HEK293T (cell line): ENCODE measurements around the gene SDHAF3.
"Not testable (repeated sequence)": the region's sequence is repeated elsewhere in the genome, so short reads cannot be mapped to it uniquely, and the experiment has no call there.

Experiments used
- CTCF ChIA-PET: fragments of 350-600 bp; formaldehyde crosslinking; extraction: SDS; loops from one replicate; lab custom pipeline; 2021; ENCODE audit warnings: antibody characterized with exemption, inconsistent platforms; lab: Yijun Ruan, JAX
- POLR2A ChIA-PET: fragments of 350-600 bp; formaldehyde crosslinking; extraction: SDS; loops from one replicate; lab custom pipeline; 2020; ENCODE audit warnings: antibody characterized with exemption, inconsistent platforms; lab: Yijun Ruan, JAX
- DNase-seq: peaks from one replicate; pipeline ENCODE4 v3.0.0; 2012; ENCODE audit warnings: mixed read lengths; ENCODE audit errors: extremely low spot score
- ARNT ChIP-seq: fragments of 450-650 bp; IDR thresholded peaks from 2 replicates; pipeline ENCODE4 v1.6.1; 2017; ENCODE audit warnings: mild to moderate bottlenecking
- BHLHE40 ChIP-seq: fragments of 450-650 bp; IDR thresholded peaks from 2 replicates; pipeline ENCODE4 v1.6.1; 2016; ENCODE audit warnings: mild to moderate bottlenecking, moderate library complexity, borderline replicate concordance
- CTBP1 ChIP-seq: fragments of 450-650 bp; IDR thresholded peaks from 2 replicates; pipeline ENCODE4 v1.6.1; 2016; ENCODE audit warnings: borderline replicate concordance
- ELF4 ChIP-seq: fragments of 450-650 bp; IDR thresholded peaks from 2 replicates; pipeline ENCODE4 v1.6.1; 2017; ENCODE audit warnings: antibody characterized with exemption
- FOXA1 ChIP-seq: fragments of 450-650 bp; IDR thresholded peaks from 2 replicates; pipeline ENCODE4 v1.6.1; 2016; ENCODE audit warnings: mild to moderate bottlenecking
- FOXK2 ChIP-seq: fragments of 450-650 bp; IDR thresholded peaks from 2 replicates; pipeline ENCODE4 v1.6.1; 2016; ENCODE audit warnings: mild to moderate bottlenecking
- FOXM1 ChIP-seq: fragments of 450-650 bp; IDR thresholded peaks from 2 replicates; pipeline ENCODE4 v1.6.1; 2017; ENCODE audit warnings: mild to moderate bottlenecking, borderline replicate concordance
- HDGF ChIP-seq: fragments of 450-650 bp; IDR thresholded peaks from 2 replicates; pipeline ENCODE4 v1.6.1; 2017; ENCODE audit warnings: antibody characterized with exemption, borderline replicate concordance
- L3MBTL2 ChIP-seq: fragments of 450-650 bp; conservative IDR thresholded peaks from 2 replicates; pipeline ENCODE4 v1.6.1; 2016; ENCODE audit warnings: mild to moderate bottlenecking
- LEF1 ChIP-seq: fragments of 450-650 bp; IDR thresholded peaks from 2 replicates; pipeline ENCODE4 v1.6.1; 2017; ENCODE audit warnings: mild to moderate bottlenecking, borderline replicate concordance
- NFRKB ChIP-seq: fragments of 450-650 bp; IDR thresholded peaks from 2 replicates; pipeline ENCODE4 v1.6.1; 2016; ENCODE audit warnings: mild to moderate bottlenecking, moderate library complexity
- PKNOX1 ChIP-seq: fragments of 450-650 bp; IDR thresholded peaks from 2 replicates; pipeline ENCODE4 v1.6.1; 2016
- SP1 ChIP-seq: fragments of 450-650 bp; IDR thresholded peaks from 2 replicates; pipeline ENCODE4 v1.6.1; 2017
- SUZ12 ChIP-seq: fragments of 450-650 bp; IDR thresholded peaks from 2 replicates; pipeline ENCODE4 v1.6.1; 2016; ENCODE audit warnings: mild to moderate bottlenecking
- TARDBP ChIP-seq: fragments of 450-650 bp; IDR thresholded peaks from 2 replicates; pipeline ENCODE4 v1.6.1; 2016
- ZNF384 ChIP-seq: fragments of 450-650 bp; IDR thresholded peaks from 2 replicates; pipeline ENCODE4 v1.6.1; 2016

Gene SDHAF3

GRCh38 chr7:97149843-97150242 lies 32.3 kb downstream of the SDHAF3 start:
- POLR2A ChIA-PET, result interaction anchor here (1.9 kb wide), 1 partner anchor 33 kb away, joined by 4 read pairs; the partner anchor contains the start of gene SDHAF3
- CTCF ChIA-PET, result no interaction called here

GRCh38 chr7:97155897-97156418 lies 38.5 kb downstream of the SDHAF3 start:
- TF ChIP-seq NFRKB (no peak), HDGF (no peak)
- POLR2A ChIA-PET, result no interaction called here
- CTCF ChIA-PET, result interaction anchor here (1.4 kb wide), 1 partner anchor 23 kb away, joined by 3 read pairs; no protein-coding TSS in a partner anchor
- DNase-seq, result no peak

More at GRCh38 chr7:97149843-97150242, 32.3 kb downstream of the SDHAF3 start:
- TF ChIP-seq ARNT (no peak), FOXK2 (no peak), FOXM1 (no peak), BHLHE40 (no peak), TARDBP (no peak), FOXA1 (no peak), SUZ12 (no peak), HDGF (no peak), L3MBTL2 (no peak), CTBP1 (no peak), NFRKB (no peak), SP1 (no peak), PKNOX1 (no peak), ELF4 (no peak), LEF1 (no peak), ZNF384 (no peak)
- DNase-seq, result no peak

GRCh38 chr7:97159984-97160383 lies 42.5 kb downstream of the SDHAF3 start:
- POLR2A ChIA-PET, CTCF ChIA-PET, DNase-seq: not testable (repeated sequence)

- DNase-seq, CTCF ChIA-PET, POLR2A ChIA-PET: not testable (repeated sequence)
Measured at GRCh38 chr7:97161609-97162008, 44.1 kb downstream of the SDHAF3 start.

- ChIA-PET POLR2A (no interaction called here), CTCF (no interaction called here)
- TF ChIP-seq L3MBTL2 (no peak), SP1 (no peak), BHLHE40 (no peak)
- no peak for DNase-seq
Measured at GRCh38 chr7:97166308-97166707, 48.8 kb downstream of the SDHAF3 start.

GRCh38 chr7:97167176-97167575 lies 49.7 kb downstream of the SDHAF3 start:
- CTCF ChIA-PET, result no interaction called here
- POLR2A ChIA-PET, result no interaction called here
- TF ChIP-seq BHLHE40 (no peak), ZNF384 (no peak), HDGF (no peak), LEF1 (no peak), ARNT (no peak), ELF4 (no peak), L3MBTL2 (no peak), CTBP1 (no peak), NFRKB (no peak), TARDBP (no peak), SP1 (no peak), SUZ12 (no peak), FOXK2 (no peak), FOXA1 (no peak), PKNOX1 (no peak), FOXM1 (no peak)
- no peak for DNase-seq

- CTCF ChIA-PET, result no interaction called here
- no peak for DNase-seq
- POLR2A ChIA-PET, result no interaction called here
- TF ChIP-seq PKNOX1 (no peak), SP1 (no peak)
Measured at GRCh38 chr7:97167749-97168148, 50.3 kb downstream of the SDHAF3 start.

- CTCF ChIA-PET, result no interaction called here
- TF ChIP-seq ZNF384 (no peak), FOXM1 (no peak), ELF4 (no peak), FOXK2 (no peak)
- POLR2A ChIA-PET, result interaction anchor here (0.5 kb wide), 1 partner anchor 15 kb away, joined by 3 read pairs; no protein-coding TSS in a partner anchor
- no peak for DNase-seq
Measured at GRCh38 chr7:97174303-97174702, 56.8 kb downstream of the SDHAF3 start.
